Neutrophil (primary cell): ENCODE measurements around the gene TFAP2B.

Experiments
- H3K27ac ChIP-seq: fragments of 200-600 bp; sonication (generic); 2 replicates; pipeline ENCODE4 v1.5.1; 2016; ENCODE audit warnings: mild to moderate bottlenecking, moderate library complexity
- H3K27me3 ChIP-seq: fragments of 200-600 bp; sonication (generic); 2 replicates; pipeline ENCODE4 v1.6.0; 2016; ENCODE audit warnings: mild to moderate bottlenecking
- H3K36me3 ChIP-seq: fragments of 200-600 bp; sonication (generic); 2 replicates; pipeline ENCODE4 v1.5.1; 2017
- H3K4me1 ChIP-seq, 2 experiments: fragments of 200-600 bp in 1 of 2; sonication (generic) in 1 of 2; 1 replicate in 1 of 2; 2 replicates in 1 of 2; pipeline versions ENCODE4 v1.5.1 to v1.6.1; 2013 to 2016; ENCODE audit warnings: low read depth in 1 of 2, low read length in 1 of 2, mild to moderate bottlenecking in 1 of 2, moderate library complexity in 1 of 2; ENCODE audit not compliant: control insufficient read depth in 1 of 2, insufficient read depth in 1 of 2
- H3K4me3 ChIP-seq, 2 experiments: fragments of 200-600 bp in 1 of 2; sonication (generic) in 1 of 2; 1 replicate in 1 of 2; 2 replicates in 1 of 2; pipeline ENCODE4 v1.5.1; 2013 to 2016; ENCODE audit warnings: low read depth in 1 of 2, low read length in 1 of 2, mild to moderate bottlenecking in 1 of 2, moderate library complexity in 1 of 2
- H3K9me3 ChIP-seq: fragments of 200-600 bp; sonication (generic); 2 replicates; pipeline ENCODE4 v1.5.1; 2016
- CTCF ChIP-seq: fragments of 200-600 bp; sonication (generic); IDR thresholded peaks from 2 replicates; pipeline ENCODE4 v1.5.1; 2016; ENCODE audit warnings: antibody characterized with exemption

TFAP2B gene

GRCh38 chr6:50816115-50816675 lies 2.5 kb upstream of the TFAP2B start:
- peaks cover 85% of the 10 kb centered on the region for H3K27me3 ChIP-seq
- H3K36me3 ChIP-seq = no peaks in the 10 kb centered on the region
- H3K4me1 ChIP-seq = peaks cover 11 to 16% of the 10 kb centered on the region in 2 experiments
- peak; percentile 68 for TF ChIP-seq CTCF
- no peak overlapping the region for H3K27ac ChIP-seq
- H3K9me3 ChIP-seq = no peaks in the 10 kb centered on the region
- peak overlapping the region; percentile 61 to 64 for H3K4me3 ChIP-seq

- H3K27me3 ChIP-seq = peaks cover 94% of the 10 kb centered on the region
Measured at GRCh38 chr6:50816947-50817645, 1.6 kb upstream of the TFAP2B start.

GRCh38 chr6:50817646-50817950 lies 1.1 kb upstream of the TFAP2B start:
- Histone ChIP-seq H3K27ac (no peak overlapping the region), H3K4me3 (no peak overlapping the region), H3K4me1 (peaks cover 11 to 16% of the 10 kb centered on the region in 2 experiments), H3K36me3 (no peaks in the 10 kb centered on the region), H3K9me3 (no peaks in the 10 kb centered on the region), H3K27me3 (peaks cover 99% of the 10 kb centered on the region)
- TF ChIP-seq CTCF = no peak

More at GRCh38 chr6:50816947-50817645, 1.6 kb upstream of the TFAP2B start:
- Histone ChIP-seq H3K9me3 (no peaks in the 10 kb centered on the region), H3K36me3 (no peaks in the 10 kb centered on the region), H3K4me1 (peaks cover 11 to 16% of the 10 kb centered on the region in 2 experiments), H3K4me3 (no peak overlapping the region), H3K27ac (no peak overlapping the region)
- no peak for TF ChIP-seq CTCF

GRCh38 chr6:50818020-50818419 lies 651 bp upstream of the TFAP2B start:
- Histone ChIP-seq H3K27ac (no peak overlapping the region), H3K27me3 (peaks cover 99% of the 10 kb centered on the region), H3K4me1 (peaks cover 11 to 16% of the 10 kb centered on the region in 2 experiments), H3K9me3 (no peaks in the 10 kb centered on the region), H3K4me3 (no peak overlapping the region), H3K36me3 (no peaks in the 10 kb centered on the region)
- no peak for TF ChIP-seq CTCF

- TF ChIP-seq CTCF = no peak
- Histone ChIP-seq H3K4me1 (peaks cover 11 to 16% of the 10 kb centered on the region in 2 experiments), H3K4me3 (peak overlapping the region; percentile 21 to 50), H3K36me3 (no peaks in the 10 kb centered on the region), H3K9me3 (no peaks in the 10 kb centered on the region), H3K27ac (no peak overlapping the region), H3K27me3 (peaks cover 99% of the 10 kb centered on the region)
Measured at GRCh38 chr6:50819466-50819903, 814 bp downstream of the TFAP2B start.
